Astrocyte of the spinal cord (primary cell): ENCODE measurements around the gene FBXO30.

Experiments used
- DNase-seq: peaks from one replicate; pipeline ENCODE4 v3.0.0; 2011; ENCODE audit warnings: low read depth, low spot score
- H3K4me3 ChIP-seq: 2 replicates; pipeline ENCODE4 v1.5.1; 2011; ENCODE audit warnings: low read depth, mild to moderate bottlenecking, low read length, moderate library complexity
- CTCF ChIP-seq: IDR thresholded peaks from 2 replicates; pipeline ENCODE4 v1.5.1; 2012; ENCODE audit warnings: low read depth, mild to moderate bottlenecking, low read length, inconsistent platforms
- in situ Hi-C: cut with HindIII; loops from 2 replicates; pipeline ENCODE4 v1.10.0; 2017; ENCODE audit warnings: low sequenced_read_pairs

FBXO30 gene

DNA sequence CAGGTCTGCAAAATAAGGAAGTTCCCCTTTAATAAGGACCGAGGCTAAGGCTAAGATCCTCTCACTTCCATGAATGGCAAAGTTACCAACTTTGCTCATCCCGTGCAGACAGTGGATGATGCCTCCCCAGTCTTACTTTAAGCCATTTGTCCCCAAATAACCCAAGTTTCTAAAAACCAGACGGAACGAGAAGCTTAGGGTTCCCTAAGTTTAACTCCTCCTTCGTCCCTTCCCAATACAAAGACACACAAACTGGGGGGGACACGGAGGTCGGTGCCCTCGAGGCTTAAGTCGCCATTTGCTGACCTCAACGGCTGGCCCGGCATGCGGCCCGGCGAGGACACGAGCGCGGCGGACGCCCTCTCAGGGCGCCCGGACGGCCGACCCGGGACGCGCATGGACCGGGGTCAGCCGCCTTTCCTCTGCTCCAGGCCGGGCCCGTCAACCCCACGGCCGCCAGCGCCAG is 527 bp downstream of the FBXO30 start:
- in situ Hi-C loops: no loop called here
- H3K4me3 ChIP-seq: peak overlapping the region; percentile 86
- TF ChIP-seq CTCF: no peak
- peak; percentile 64 for DNase-seq

- peak; percentile 73 for DNase-seq
Measured at GRCh38 chr6:145813285-145814034, 1.1 kb downstream of the FBXO30 start.

DNA sequence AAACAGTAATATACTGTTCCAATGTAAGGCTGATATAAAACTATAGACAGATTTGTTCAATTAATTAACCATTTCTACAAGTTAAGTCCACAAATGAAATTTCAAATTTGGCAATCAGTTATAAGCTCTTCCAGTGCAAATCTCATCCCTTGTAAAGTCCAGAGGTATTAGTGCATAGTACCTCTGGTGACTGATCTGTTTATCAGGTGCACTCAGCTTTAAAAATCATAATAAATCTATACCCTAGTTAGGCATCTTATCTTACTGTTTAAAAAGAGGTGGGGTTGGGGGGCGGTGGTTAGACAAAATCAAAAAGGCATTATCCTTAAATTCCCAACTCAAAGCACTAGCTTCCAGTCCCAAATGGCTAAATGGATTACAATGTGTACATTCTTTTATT is 2.9 kb downstream of the FBXO30 start:
- TF ChIP-seq CTCF: no peak
- DNase-seq: no peak
- no peak overlapping the region for H3K4me3 ChIP-seq
- in situ Hi-C loops: no loop called here

More at GRCh38 chr6:145813285-145814034, 1.1 kb downstream of the FBXO30 start:
- H3K4me3 ChIP-seq: peak overlapping the region; percentile 86
- in situ Hi-C loops: no loop called here
- no peak for TF ChIP-seq CTCF

DNA sequence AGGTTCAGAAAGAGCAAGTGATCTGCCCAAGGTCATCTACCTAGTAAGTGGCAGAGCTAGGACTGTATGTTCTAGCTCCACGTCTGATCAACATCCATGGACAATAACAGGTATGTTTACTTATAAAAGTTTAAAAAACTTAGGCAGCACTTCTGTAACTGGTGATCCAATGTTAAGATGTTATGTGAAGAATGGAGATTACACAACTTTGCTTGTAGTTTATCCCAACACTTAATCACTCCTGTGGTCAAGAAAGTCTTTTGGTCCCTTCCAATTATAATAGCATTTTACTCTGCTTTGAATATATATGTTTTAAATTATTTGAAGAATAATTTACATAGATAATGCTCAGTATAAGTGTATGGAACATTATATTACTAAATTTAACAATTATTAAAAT is 4.8 kb downstream of the FBXO30 start:
- in situ Hi-C loops: no loop called here
- H3K4me3 ChIP-seq: no peak overlapping the region
- no peak for DNase-seq
- TF ChIP-seq CTCF: no peak

GRCh38 chr6:145809211-145809610 is 5.4 kb downstream of the FBXO30 start:
- no peak for DNase-seq
- no peak overlapping the region for H3K4me3 ChIP-seq
- no peak for TF ChIP-seq CTCF
- in situ Hi-C loops: no loop called here

GRCh38 chr6:145808239-145808638 is 6.4 kb downstream of the FBXO30 start:
- TF ChIP-seq CTCF: no peak
- in situ Hi-C loops: no loop called here
- H3K4me3 ChIP-seq: no peak overlapping the region
- no peak for DNase-seq
